GM11168 (cell line): Measurements from ENCODE around the gene ZNF221.
"Not testable (repeated sequence)": the region's sequence is repeated elsewhere in the genome, so short reads cannot be mapped to it uniquely, and the experiment has no call there.

Source experiments
- in situ Hi-C: fragments of 300-500 bp; cut with MboI; formaldehyde crosslinking; loops from one replicate; pipeline ENCODE4 v1.12.0; 2022; ENCODE audit warnings: low sequenced_read_pairs; ENCODE audit not compliant: unreplicated experiment

ZNF221 gene

DNA sequence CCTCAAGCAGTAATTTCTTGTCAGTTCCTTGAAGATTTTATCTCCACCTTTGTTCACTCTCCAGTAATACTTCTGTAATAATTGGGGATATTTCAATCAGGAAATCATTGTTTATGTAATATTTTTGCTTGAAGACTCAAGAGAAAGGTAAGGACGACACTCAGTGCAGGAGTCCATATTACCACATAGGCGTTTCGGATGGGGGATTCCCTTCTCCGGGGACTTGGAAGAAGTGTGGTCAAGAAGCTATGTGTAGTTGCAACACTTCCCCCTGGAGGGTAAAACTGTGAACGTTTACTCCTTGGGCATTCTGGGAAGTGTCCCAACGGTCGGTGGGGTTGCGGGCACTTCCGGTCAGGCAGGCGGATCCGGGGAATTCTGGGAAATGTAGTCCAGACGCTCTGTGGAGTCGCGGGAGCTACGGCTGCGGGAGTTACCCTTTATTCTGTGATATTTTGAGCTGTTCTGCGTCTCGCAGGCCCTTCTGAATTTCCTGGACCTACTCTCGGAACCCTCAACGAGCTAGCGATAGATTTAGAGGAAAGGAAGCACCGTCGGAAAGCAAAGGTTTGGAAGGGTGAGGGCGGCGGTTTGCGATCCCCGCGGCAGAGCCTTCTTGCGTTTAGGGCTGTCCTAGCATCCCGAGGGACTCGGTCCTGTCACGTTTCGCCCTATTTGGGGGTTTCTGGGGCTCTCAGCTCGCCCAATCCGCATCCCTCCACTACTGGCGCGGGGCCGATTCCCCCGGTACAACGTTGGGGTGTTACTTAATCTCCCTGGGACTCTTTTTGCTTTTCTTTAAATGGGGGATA lies at the start of gene ZNF221:
Gene ZNF221 (plus strand): TSS at position 395 of the 812 bp plus-strand sequence. CDS start 11,499 bp downstream, outside the sequence.
- in situ Hi-C loops, result no loop called here

GRCh38 chr19:43901395-43902390 lies 49.3 kb upstream of the ZNF221 start:
- in situ Hi-C loops, result no loop called here

DNA sequence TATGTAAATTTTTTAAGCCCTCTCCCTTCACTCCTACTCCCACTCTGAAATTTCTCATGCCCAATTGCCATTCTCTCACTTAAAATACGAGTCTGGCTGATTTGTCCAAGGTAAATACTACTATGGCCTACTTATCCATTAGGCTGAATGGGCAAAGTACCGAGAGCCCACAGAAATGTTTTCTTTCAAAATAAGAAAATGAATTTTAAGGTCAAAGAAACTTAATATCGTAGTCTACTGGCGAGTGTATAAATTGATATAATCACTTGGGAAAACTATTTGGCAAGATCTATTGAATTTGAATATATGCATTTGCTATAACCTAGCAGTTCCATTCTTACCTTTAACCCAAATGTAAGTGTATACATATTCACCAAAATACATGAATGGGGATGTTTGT lies 48.6 kb upstream of the ZNF221 start:
- in situ Hi-C loops, result no loop called here

DNA sequence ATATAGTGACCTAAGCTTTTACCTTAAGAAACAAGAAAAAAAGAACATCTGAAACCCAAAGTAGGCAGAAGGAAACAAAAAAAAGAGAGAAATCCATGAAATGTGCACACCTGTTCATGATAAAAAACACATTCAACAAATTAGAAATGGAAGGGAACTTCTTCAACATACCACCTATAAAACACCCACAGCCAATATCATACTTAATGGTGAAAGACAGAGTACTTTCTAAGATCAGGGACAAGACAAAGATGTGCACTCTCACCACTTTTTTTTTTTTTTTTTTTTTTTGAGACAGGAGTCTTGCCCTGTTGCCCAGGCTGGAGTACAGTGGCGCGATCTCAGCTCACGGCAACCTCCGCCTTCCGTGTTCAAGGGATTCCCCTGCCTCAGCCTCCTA lies 45.1 kb upstream of the ZNF221 start:
- in situ Hi-C loops, result no loop called here

GRCh38 chr19:43906774-43907173 lies 44.3 kb upstream of the ZNF221 start:
- in situ Hi-C loops, result no loop called here

DNA sequence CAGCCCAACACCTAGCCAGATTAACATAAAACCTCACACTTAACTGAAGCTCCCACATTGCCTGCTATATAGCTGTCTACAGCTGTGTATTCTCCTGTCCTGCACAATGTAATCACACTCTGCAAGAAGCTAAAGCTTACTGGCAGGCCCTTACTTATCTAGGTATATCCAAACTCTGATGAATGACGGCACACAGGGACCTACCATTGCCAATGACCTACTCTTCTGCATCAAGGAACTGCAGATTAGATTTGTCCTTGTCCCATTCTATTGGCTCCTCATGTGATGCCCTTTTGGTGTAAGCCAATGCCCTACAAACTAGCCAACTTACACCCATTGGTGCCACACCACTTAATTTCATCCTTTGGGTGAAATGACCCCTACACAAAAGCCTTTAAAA lies 42.4 kb upstream of the ZNF221 start:
- in situ Hi-C loops, result no loop called here

DNA sequence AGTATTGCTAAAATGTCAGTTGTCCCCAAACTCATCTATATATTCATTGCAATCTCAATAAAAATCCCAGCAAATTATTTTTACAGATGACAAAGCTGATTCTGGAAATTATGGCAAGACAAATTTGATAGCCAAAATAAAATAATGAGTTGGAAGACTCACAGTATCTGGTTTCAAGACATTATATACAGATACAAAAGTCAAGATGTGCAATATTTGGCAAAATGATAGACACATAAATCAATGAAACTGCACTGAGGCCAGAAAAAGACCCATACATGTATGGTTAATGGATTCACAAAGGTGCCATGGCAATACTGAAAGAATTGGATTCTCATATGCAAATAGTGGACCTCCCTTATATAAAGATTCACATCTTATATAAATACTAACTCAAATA lies 40.1 kb upstream of the ZNF221 start:
- in situ Hi-C loops, result no loop called here

- in situ Hi-C loops, result no loop called here
These were observed 37.6 kb upstream of the ZNF221 start for GRCh38 chr19:43913383-43913782.

DNA sequence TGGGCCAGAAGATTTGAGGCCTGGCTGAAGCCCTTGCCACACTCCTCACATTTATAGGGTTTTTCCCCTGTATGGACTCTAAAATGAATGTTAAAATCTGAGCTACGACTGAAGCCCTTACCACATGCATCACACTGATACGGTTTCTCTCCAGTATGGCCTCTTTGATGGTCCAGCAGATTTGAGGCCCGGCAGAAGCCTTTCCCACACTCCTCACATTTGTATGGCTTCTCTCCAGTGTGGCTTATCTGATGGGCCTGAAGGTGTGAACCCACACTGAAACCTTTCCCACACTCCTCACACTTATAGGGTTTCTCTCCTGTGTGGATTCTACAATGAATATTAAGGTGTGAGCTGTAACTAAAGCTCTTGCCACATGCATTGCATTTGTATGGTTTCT lies 37.0 kb upstream of the ZNF221 start:
- in situ Hi-C loops, result no loop called here

DNA sequence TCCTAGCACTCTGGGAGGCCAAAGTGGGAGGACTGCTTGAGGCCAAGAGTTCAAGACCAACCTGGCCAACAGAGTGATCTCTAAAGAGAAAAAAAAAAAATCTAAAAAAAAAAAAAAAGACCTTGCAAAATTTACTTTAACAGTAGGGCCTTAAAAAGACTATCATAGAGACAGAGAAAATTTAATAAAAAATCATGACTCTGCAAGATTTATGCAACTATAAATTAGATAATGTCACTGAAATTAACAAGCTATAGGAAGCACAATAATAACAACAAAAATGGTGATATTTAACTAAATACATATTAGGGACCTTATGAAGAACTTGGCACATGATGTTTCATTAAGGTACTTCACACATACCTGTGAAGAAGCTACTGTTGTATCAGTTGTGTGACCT lies 27.2 kb upstream of the ZNF221 start:
- in situ Hi-C loops, result no loop called here

GRCh38 chr19:43928820-43929219 lies 22.2 kb upstream of the ZNF221 start:
- in situ Hi-C loops, result no loop called here

- in situ Hi-C loops, result no loop called here
These were observed 16.7 kb upstream of the ZNF221 start for GRCh38 chr19:43934055-43934984.

DNA sequence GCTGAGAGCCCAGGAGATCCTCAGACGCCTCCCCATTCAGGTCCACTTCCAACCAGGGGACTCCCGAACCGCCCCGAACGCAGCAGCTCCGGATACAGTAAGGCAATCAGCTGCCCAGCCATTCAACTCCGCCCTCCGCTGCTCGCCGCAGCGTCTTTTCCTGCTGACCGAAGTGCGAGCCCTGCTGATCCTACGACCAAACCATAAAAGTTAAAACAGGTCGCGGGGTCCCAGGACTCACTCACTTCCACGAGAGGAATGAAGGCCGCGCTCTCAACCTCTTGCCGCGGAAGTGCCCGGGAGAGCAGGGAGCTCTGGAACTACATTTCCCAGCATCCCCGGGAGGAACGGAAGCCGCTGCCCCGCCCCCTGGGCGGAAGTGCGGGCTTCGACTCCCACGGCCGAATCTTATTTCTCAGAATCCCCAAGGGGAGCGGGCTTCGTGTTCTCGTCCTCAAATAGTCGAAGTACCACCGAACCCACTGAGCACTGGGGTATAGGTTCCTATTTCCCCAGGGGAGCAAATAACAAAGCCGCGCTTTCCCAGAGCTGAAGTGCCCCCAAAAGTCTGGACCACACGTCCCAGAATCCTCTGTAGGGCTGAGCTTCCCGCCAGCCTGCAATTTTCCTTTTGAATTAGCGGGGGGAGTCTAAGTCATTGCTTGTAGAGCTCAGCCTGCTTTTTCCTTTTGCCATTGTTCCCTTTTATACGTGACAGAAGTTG lies 15.9 kb upstream of the ZNF221 start, which contains the start of gene ZNF45:
Gene ZNF45 (minus strand): TSS at position 298 of the 724 bp plus-strand sequence. CDS start 13,097 bp downstream, outside the sequence.
- in situ Hi-C loops, result no loop called here

GRCh38 chr19:43936188-43936587 lies 14.8 kb upstream of the ZNF221 start:
- in situ Hi-C loops, result no loop called here

DNA sequence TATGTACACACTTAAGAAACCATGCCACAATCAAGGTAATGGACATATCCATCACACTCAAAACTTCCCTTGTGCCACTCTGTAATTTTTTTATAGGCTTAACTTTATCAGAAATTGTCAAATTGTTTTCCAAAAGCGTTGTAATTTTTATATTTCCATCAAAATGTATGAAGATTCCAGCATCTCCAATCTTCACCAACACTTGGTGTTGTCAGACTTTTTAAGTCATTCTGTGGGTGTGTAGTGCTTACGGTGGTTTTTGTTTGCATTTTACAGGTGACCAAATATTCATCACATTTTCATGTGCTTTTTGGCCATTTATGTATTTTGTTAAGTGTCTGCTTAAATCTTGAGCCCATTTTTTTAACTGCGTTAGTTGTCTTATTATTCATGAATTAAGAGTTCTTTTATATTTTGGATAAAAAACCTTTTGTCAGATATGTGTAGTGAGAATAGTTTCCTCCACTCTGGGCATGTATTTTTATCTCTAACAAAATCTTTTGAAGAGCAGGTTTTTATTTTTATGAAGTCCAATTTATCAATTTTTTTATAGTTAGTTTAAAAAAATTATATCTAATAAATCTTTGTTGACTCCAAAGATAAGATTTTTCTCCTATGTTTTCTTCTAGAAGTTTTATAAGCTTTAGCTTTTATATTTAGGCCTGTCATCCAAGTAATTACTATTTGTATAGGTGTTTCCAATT lies 11.3 kb upstream of the ZNF221 start:
- in situ Hi-C loops, result no loop called here

DNA sequence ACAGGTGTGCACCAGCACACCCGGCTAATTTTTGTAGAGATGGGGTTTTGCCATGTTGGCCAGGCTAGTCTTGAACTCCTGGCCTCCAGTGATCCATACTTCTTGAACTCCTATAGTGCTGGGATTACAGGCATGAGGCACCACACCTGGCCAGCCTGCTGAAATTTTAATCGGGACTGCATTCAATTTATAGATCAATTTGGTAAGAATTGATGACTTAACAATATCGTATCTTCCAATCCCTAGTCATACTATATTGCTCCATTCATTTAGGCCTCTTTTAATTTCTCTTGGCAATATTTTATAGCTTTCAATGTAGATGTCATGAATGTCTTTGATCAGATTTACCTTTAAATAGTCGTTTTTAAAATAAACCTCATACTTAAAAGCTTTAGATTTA lies 10.3 kb upstream of the ZNF221 start:
- in situ Hi-C loops, result no loop called here

GRCh38 chr19:43941209-43941608 lies 9.8 kb upstream of the ZNF221 start:
- in situ Hi-C loops, result no loop called here

DNA sequence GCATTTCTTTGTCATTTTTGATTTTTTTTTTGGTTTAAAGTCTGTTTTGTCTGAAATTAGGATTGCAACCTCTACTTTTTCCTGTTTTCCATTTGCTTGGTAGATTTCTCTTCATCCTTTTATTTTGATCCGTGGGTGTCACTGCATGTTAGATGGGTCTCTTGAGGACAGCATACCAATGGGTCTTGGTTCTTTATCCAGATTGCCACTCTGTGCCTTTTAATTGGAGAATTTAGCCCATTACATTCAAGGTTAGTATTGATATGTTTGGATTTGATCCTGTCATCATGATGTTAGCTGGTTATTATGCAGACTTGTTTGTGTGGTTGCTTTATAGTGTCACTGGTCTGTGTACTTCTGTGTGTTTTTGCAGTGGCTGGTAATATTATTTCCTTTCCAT lies 3.6 kb upstream of the ZNF221 start:
- in situ Hi-C loops, result not testable (repeated sequence)

DNA sequence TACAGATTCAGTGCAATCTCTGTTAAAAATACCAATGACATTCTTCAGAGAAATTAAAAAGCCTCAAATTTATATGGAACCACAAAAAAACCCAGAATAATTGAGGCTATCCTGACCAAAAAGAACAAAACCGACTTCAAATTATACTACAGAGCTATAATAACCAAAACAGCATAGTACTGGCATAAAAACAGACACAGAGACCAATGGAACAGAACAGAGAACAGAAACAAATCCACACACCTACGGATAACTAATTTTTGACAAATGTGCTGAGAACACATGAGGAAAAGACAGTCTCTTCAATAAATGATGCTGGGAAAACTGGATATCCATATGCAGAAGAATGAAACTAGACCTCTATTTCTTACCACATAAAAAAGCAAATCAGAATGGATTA lies 1.2 kb upstream of the ZNF221 start:
- in situ Hi-C loops, result not testable (repeated sequence)
